Measurements from ENCODE around the gene CD300C. TPM values are rescaled to one million over a fixed set of nuclear protein-coding genes. Genes with fewer than 3 reads are reported as not detected.
"Not testable (repeated sequence)": the region's sequence is repeated elsewhere in the genome, so short reads cannot be mapped to it uniquely, and the experiment has no call there.

The CD300C gene
- polyA plus RNA-seq, 1 donor, result 0.37 TPM

GRCh38 chr17:74532115-74532514, 13.8 kb downstream of the CD300C start:
- DNase-seq (ENCODE audit: low read depth), result no peak

- DNase-seq (ENCODE audit: low read depth), result no peak
These were observed 14.6 kb downstream of the CD300C start, which contains the start of gene CD300LB for GRCh38 chr17:74531231-74531761. Gene CD300LB (minus strand): TSS chr17:74531475. CDS start chr17:74531350, 125 bp downstream.

- no peak for DNase-seq (ENCODE audit: low read depth)
These were observed 15.1 kb downstream of the CD300C start for GRCh38 chr17:74530831-74531150.

- no peak for DNase-seq (ENCODE audit: low read depth)
These were observed 16.7 kb downstream of the CD300C start for GRCh38 chr17:74529243-74529642.

GRCh38 chr17:74528491-74529199, 17.3 kb downstream of the CD300C start:
- no peak for DNase-seq (ENCODE audit: low read depth)

- no peak for DNase-seq (ENCODE audit: low read depth)
These were observed 18.2 kb downstream of the CD300C start for GRCh38 chr17:74527756-74528155.

GRCh38 chr17:74527081-74527480, 18.8 kb downstream of the CD300C start:
- DNase-seq (ENCODE audit: low read depth), result no peak

- DNase-seq (ENCODE audit: low read depth), result no peak
These were observed 19.2 kb downstream of the CD300C start for GRCh38 chr17:74526681-74527080.

GRCh38 chr17:74525781-74526288, 20.1 kb downstream of the CD300C start:
- DNase-seq (ENCODE audit: low read depth), result no peak

GRCh38 chr17:74525465-74525725, 20.5 kb downstream of the CD300C start:
- no peak for DNase-seq (ENCODE audit: low read depth)

GRCh38 chr17:74524653-74525464, 21.1 kb downstream of the CD300C start:
- DNase-seq (ENCODE audit: low read depth), result no peak

GRCh38 chr17:74523308-74523707, 22.6 kb downstream of the CD300C start:
- DNase-seq (ENCODE audit: low read depth), result no peak

GRCh38 chr17:74522381-74523105, 23.4 kb downstream of the CD300C start:
- DNase-seq (ENCODE audit: low read depth), result no peak

GRCh38 chr17:74521701-74522201, 24.2 kb downstream of the CD300C start:
- DNase-seq (ENCODE audit: low read depth), result no peak

GRCh38 chr17:74520790-74521480, 25.0 kb downstream of the CD300C start:
- DNase-seq (ENCODE audit: low read depth), result no peak

GRCh38 chr17:74520016-74520434, 25.9 kb downstream of the CD300C start:
- no peak for DNase-seq (ENCODE audit: low read depth)

GRCh38 chr17:74518413-74518981, 27.4 kb downstream of the CD300C start:
- not testable (repeated sequence) for DNase-seq (ENCODE audit: low read depth)

GRCh38 chr17:74516561-74517328, 29.2 kb downstream of the CD300C start:
- no peak for DNase-seq (ENCODE audit: low read depth)

GRCh38 chr17:74515941-74516340, 30.0 kb downstream of the CD300C start:
- no peak for DNase-seq (ENCODE audit: low read depth)

- DNase-seq (ENCODE audit: low read depth), result no peak
These were observed 31.1 kb downstream of the CD300C start for GRCh38 chr17:74514632-74515334.

Data from forelimb muscle (tissue), 1 donor.